ENCODE measurements around the gene TAF1A. TPM values are rescaled to one million over a fixed set of nuclear protein-coding genes. Genes with fewer than 3 reads are reported as not detected.

TAF1A gene
- total RNA-seq, 1 experiment from 2014 or later: 21.4 TPM

- DNase-seq (ENCODE audit: low read depth, low spot score): no peak
- H3K9me2 ChIP-seq (ENCODE audit: insufficient read depth): no peaks in the 10 kb centered on the region
- no peak overlapping the region for H3K4me3 ChIP-seq (replicated peaks in 1 of 2; ENCODE audit: low read depth in 1 of 2, low read length in 2 of 2)
- H3K9me3 ChIP-seq (ENCODE audit: control insufficient read depth in 1 of 2, insufficient read depth in 1 of 2, low read depth in 1 of 2, low read length in 2 of 2): no peaks in the 10 kb centered on the region
- BruUV-seq (replicated peaks): no TSS peak
- CTCF ChIA-PET: interaction anchor here (2.4 kb wide), 1 partner anchor 14 kb away, joined by 15 read pairs; no protein-coding TSS in a partner anchor
- no peak overlapping the region for H3K27ac ChIP-seq (ENCODE audit: low read depth, low read length)
- RAD21 ChIA-PET (ENCODE audit: low non-redundant PET in 1 of 2, low total read pairs in 2 of 2, uncharacterized antibody in 2 of 2, unreplicated experiment in 2 of 2): no interaction called here
- TF ChIP-seq SP1 (IDR thresholded peaks at IDR 0.05; ENCODE audit: low read depth) (no peak), POLR2AphosphoS5 (IDR thresholded peaks at IDR 0.05; ENCODE audit: low read depth, low read length) (no peak), EGR1 (IDR thresholded peaks at IDR 0.05; ENCODE audit: low read depth) (no peak), POLR2A (IDR thresholded peaks at IDR 0.05; ENCODE audit: borderline replicate concordance, extremely low read depth, insufficient read depth, insufficient read length) (no peak), CEBPB (IDR thresholded peaks at IDR 0.05; ENCODE audit: low read depth) (no peak), SIN3A (IDR thresholded peaks at IDR 0.05; ENCODE audit: low read depth) (no peak), SRF (IDR thresholded peaks at IDR 0.05; ENCODE audit: low read depth) (no peak), EZH2phosphoT487 (IDR thresholded peaks at IDR 0.05; ENCODE audit: borderline replicate concordance) (no peak), FOSL1 (IDR thresholded peaks at IDR 0.05; ENCODE audit: low read depth) (no peak), RAD21 (IDR thresholded peaks at IDR 0.05; ENCODE audit: low read depth) (no peak), TCF7L2 (IDR thresholded peaks at IDR 0.05; ENCODE audit: borderline replicate concordance, extremely low read depth, insufficient read depth, insufficient read length) (no peak), ELF1 (IDR thresholded peaks at IDR 0.05; ENCODE audit: borderline replicate concordance, low read depth) (no peak), CBX3 (IDR thresholded peaks at IDR 0.05; ENCODE audit: low read depth) (no peak), ZFX (IDR thresholded peaks at IDR 0.05) (no peak), YY1 (IDR thresholded peaks at IDR 0.05; ENCODE audit: extremely low read depth, insufficient replicate concordance, low read depth, low read length) (no peak)
- TF ChIP-seq, protein P1, sequence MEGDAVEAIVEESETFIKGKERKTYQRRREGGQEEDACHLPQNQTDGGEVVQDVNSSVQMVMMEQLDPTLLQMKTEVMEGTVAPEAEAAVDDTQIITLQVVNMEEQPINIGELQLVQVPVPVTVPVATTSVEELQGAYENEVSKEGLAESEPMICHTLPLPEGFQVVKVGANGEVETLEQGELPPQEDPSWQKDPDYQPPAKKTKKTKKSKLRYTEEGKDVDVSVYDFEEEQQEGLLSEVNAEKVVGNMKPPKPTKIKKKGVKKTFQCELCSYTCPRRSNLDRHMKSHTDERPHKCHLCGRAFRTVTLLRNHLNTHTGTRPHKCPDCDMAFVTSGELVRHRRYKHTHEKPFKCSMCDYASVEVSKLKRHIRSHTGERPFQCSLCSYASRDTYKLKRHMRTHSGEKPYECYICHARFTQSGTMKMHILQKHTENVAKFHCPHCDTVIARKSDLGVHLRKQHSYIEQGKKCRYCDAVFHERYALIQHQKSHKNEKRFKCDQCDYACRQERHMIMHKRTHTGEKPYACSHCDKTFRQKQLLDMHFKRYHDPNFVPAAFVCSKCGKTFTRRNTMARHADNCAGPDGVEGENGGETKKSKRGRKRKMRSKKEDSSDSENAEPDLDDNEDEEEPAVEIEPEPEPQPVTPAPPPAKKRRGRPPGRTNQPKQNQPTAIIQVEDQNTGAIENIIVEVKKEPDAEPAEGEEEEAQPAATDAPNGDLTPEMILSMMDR (IDR thresholded peaks at IDR 0.05 in 2 of 3, conservative IDR thresholded peaks at IDR 0.05 in 1 of 3; ENCODE audit: borderline replicate concordance in 1 of 3, insufficient read depth in 1 of 3, low read depth in 2 of 3, low read length in 2 of 3): no peak
- TF ChIP-seq, protein P2, sequence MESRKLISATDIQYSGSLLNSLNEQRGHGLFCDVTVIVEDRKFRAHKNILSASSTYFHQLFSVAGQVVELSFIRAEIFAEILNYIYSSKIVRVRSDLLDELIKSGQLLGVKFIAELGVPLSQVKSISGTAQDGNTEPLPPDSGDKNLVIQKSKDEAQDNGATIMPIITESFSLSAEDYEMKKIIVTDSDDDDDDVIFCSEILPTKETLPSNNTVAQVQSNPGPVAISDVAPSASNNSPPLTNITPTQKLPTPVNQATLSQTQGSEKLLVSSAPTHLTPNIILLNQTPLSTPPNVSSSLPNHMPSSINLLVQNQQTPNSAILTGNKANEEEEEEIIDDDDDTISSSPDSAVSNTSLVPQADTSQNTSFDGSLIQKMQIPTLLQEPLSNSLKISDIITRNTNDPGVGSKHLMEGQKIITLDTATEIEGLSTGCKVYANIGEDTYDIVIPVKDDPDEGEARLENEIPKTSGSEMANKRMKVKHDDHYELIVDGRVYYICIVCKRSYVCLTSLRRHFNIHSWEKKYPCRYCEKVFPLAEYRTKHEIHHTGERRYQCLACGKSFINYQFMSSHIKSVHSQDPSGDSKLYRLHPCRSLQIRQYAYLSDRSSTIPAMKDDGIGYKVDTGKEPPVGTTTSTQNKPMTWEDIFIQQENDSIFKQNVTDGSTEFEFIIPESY (IDR thresholded peaks at IDR 0.05; ENCODE audit: extremely low read depth, insufficient replicate concordance, low read length): no peak
- TF ChIP-seq, protein P3, sequence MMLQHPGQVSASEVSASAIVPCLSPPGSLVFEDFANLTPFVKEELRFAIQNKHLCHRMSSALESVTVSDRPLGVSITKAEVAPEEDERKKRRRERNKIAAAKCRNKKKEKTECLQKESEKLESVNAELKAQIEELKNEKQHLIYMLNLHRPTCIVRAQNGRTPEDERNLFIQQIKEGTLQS (IDR thresholded peaks at IDR 0.05): no peak
- TF ChIP-seq, protein P4, sequence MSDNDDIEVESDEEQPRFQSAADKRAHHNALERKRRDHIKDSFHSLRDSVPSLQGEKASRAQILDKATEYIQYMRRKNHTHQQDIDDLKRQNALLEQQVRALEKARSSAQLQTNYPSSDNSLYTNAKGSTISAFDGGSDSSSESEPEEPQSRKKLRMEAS (IDR thresholded peaks at IDR 0.05): no peak
- TF ChIP-seq, protein P5, sequence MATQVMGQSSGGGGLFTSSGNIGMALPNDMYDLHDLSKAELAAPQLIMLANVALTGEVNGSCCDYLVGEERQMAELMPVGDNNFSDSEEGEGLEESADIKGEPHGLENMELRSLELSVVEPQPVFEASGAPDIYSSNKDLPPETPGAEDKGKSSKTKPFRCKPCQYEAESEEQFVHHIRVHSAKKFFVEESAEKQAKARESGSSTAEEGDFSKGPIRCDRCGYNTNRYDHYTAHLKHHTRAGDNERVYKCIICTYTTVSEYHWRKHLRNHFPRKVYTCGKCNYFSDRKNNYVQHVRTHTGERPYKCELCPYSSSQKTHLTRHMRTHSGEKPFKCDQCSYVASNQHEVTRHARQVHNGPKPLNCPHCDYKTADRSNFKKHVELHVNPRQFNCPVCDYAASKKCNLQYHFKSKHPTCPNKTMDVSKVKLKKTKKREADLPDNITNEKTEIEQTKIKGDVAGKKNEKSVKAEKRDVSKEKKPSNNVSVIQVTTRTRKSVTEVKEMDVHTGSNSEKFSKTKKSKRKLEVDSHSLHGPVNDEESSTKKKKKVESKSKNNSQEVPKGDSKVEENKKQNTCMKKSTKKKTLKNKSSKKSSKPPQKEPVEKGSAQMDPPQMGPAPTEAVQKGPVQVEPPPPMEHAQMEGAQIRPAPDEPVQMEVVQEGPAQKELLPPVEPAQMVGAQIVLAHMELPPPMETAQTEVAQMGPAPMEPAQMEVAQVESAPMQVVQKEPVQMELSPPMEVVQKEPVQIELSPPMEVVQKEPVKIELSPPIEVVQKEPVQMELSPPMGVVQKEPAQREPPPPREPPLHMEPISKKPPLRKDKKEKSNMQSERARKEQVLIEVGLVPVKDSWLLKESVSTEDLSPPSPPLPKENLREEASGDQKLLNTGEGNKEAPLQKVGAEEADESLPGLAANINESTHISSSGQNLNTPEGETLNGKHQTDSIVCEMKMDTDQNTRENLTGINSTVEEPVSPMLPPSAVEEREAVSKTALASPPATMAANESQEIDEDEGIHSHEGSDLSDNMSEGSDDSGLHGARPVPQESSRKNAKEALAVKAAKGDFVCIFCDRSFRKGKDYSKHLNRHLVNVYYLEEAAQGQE (IDR thresholded peaks at IDR 0.05; ENCODE audit: low read depth): no peak
- no peak overlapping the region for H2AFZ ChIP-seq (ENCODE audit: low read depth, low read length, poor library complexity, severe bottlenecking)
- H3K79me2 ChIP-seq (ENCODE audit: insufficient read depth, low read length): peaks cover 30% of the 10 kb centered on the region; the same call in 1 of the 2 replicates
- POLR2A ChIA-PET: no interaction called here
- no peaks in the 10 kb centered on the region for H4K20me1 ChIP-seq (ENCODE audit: insufficient read depth)
- ATAC-seq: no peak
- peaks cover 0 to 8% of the 10 kb centered on the region in 2 experiments; a peak in 3 of 4 replicates for H3K36me3 ChIP-seq (ENCODE audit: control insufficient read depth in 1 of 2, insufficient read depth in 2 of 2, low read length in 2 of 2)
- H3K9ac ChIP-seq (ENCODE audit: low read length): no peak overlapping the region
- H3K4me2 ChIP-seq (ENCODE audit: low read length): no peak overlapping the region
- H3K27me3 ChIP-seq (ENCODE audit: insufficient read depth, low read length): no peaks in the 10 kb centered on the region
- H3K4me1 ChIP-seq (ENCODE audit: control insufficient read depth in 1 of 2, insufficient read depth in 2 of 2, low read length in 2 of 2): peaks cover 2 to 16% of the 10 kb centered on the region in 2 experiments; a peak in 3 of 4 replicates
- intact Hi-C loops (cut with micrococcal nuclease): no loop called here
Measured at GRCh38 chr1:222620566-222620965, 30.8 kb upstream of the TAF1A start.

Data from HCT116 (cell line).